ENCODE results near the gene NKD2.

The NKD2 gene

GRCh38 chr5:1038417-1039209 lies 30.0 kb downstream of the NKD2 start:
- no peak for TF ChIP-seq CTCF (conservative IDR thresholded peaks at IDR 0.05; ENCODE audit: control insufficient read depth, insufficient read depth, low read depth, low read length)
- H3K4me3 ChIP-seq (ENCODE audit: control insufficient read depth, low read depth, low read length) = no peak overlapping the region
- DNase-seq (ENCODE audit: low read depth) = no peak

GRCh38 chr5:1039210-1039548 lies 30.6 kb downstream of the NKD2 start:
- H3K4me3 ChIP-seq (ENCODE audit: control insufficient read depth, low read depth, low read length) = no peak overlapping the region
- no peak for TF ChIP-seq CTCF (conservative IDR thresholded peaks at IDR 0.05; ENCODE audit: control insufficient read depth, insufficient read depth, low read depth, low read length)
- no peak for DNase-seq (ENCODE audit: low read depth)

- DNase-seq (ENCODE audit: low read depth) = no peak
- TF ChIP-seq CTCF (conservative IDR thresholded peaks at IDR 0.05; ENCODE audit: control insufficient read depth, insufficient read depth, low read depth, low read length) = no peak
- H3K4me3 ChIP-seq (ENCODE audit: control insufficient read depth, low read depth, low read length) = no peak overlapping the region
These were observed 31.2 kb downstream of the NKD2 start for GRCh38 chr5:1039706-1040260.

GRCh38 chr5:1040571-1040970 lies 32.0 kb downstream of the NKD2 start:
- DNase-seq (ENCODE audit: low read depth) = no peak
- no peak overlapping the region for H3K4me3 ChIP-seq (ENCODE audit: control insufficient read depth, low read depth, low read length)
- no peak for TF ChIP-seq CTCF (conservative IDR thresholded peaks at IDR 0.05; ENCODE audit: control insufficient read depth, insufficient read depth, low read depth, low read length)

GRCh38 chr5:1041225-1042143 lies 32.9 kb downstream of the NKD2 start:
- no peak overlapping the region for H3K4me3 ChIP-seq (ENCODE audit: control insufficient read depth, low read depth, low read length)
- no peak for TF ChIP-seq CTCF (conservative IDR thresholded peaks at IDR 0.05; ENCODE audit: control insufficient read depth, insufficient read depth, low read depth, low read length)
- DNase-seq (ENCODE audit: low read depth) = no peak

GRCh38 chr5:1042626-1043025 lies 34.0 kb downstream of the NKD2 start:
- H3K4me3 ChIP-seq (ENCODE audit: control insufficient read depth, low read depth, low read length) = no peak overlapping the region
- DNase-seq (ENCODE audit: low read depth) = no peak
- TF ChIP-seq CTCF (conservative IDR thresholded peaks at IDR 0.05; ENCODE audit: control insufficient read depth, insufficient read depth, low read depth, low read length) = no peak
